Adrenal gland (tissue), 5 donors: ENCODE results near the gene ADAM33.

Source experiments
- CTCF ChIP-seq, 6 experiments: fragments of 450-650 bp in 4 of 6; fragments of 200-600 bp in 2 of 6; sonication (generic) in 1 of 6; IDR thresholded peaks; 1 replicate in 5 of 6; 2 replicates in 1 of 6; pipeline versions ENCODE4 v1.5.1 to v1.8.0; 2016 to 2021; ENCODE audit warnings: antibody characterized with exemption in 6 of 6, mild to moderate bottlenecking in 2 of 6, moderate library complexity in 1 of 6
- POLR2A ChIP-seq, 2 donors: fragments of 450-650 bp; IDR thresholded peaks; one replicate each; pipeline ENCODE4 v1.6.1; 2017; ENCODE audit warnings: antibody characterized with exemption in 2 of 2, mild to moderate bottlenecking in 2 of 2, moderate library complexity in 1 of 2
- donor health status: DM: no; HTN: no; CAD: no.

GRCh38 chr20:3646651-3647050 lies 35.2 kb downstream of the ADAM33 start:
- TF ChIP-seq CTCF (IDR thresholded peaks at IDR 0.05) (no peak), POLR2A (IDR thresholded peaks at IDR 0.05) (no peak)
